Measurements from ENCODE around the gene FRG2C.
"Not testable (repeated sequence)": the region's sequence is repeated elsewhere in the genome, so short reads cannot be mapped to it uniquely, and the experiment has no call there.

GRCh38 chr3:75659108-75659433 lies 5.1 kb upstream of the FRG2C start:
- TF ChIP-seq CTCF (IDR thresholded peaks at IDR 0.05 in 4 of 5, conservative IDR thresholded peaks at IDR 0.05 in 1 of 5); POLR2A (IDR thresholded peaks at IDR 0.05): not testable (repeated sequence)
